Omental fat pad (tissue), 4 donors: Measurements from ENCODE around the gene INPP5K. TPM values are rescaled to one million over a fixed set of nuclear protein-coding genes. Genes with fewer than 3 reads are reported as not detected.
"Not testable (repeated sequence)": the region's sequence is repeated elsewhere in the genome, so short reads cannot be mapped to it uniquely, and the experiment has no call there.

Source experiments
- ATAC-seq: fragments of 150-250 bp; one replicate; pipeline ENCODE4 v1.9.1; 2016; ENCODE audit warnings: mild to moderate bottlenecking, moderate library complexity; ENCODE audit not compliant: low FRiP score
- DNase-seq: peaks from one replicate; pipeline ENCODE4 v3.0.0-alpha.2; 2019; ENCODE audit warnings: low spot score
- CTCF ChIP-seq, 3 donors: fragments of 450-650 bp; IDR thresholded peaks; one replicate each; pipeline ENCODE4 v1.5.1; 2016 to 2017; ENCODE audit warnings: antibody characterized with exemption in 3 of 3, mild to moderate bottlenecking in 3 of 3, moderate library complexity in 2 of 3
- total RNA-seq, 4 donors: library from RNA; depleted of rRNA; stranded (reverse); fragments of >200 nt; gene quantifications; one replicate each; pipeline ENCODE4 v1.1.0, GENCODE V29; 2016

Gene INPP5K
- total RNA-seq, 4 donors from 2014 or later, result 103 to 279 (median 153) TPM

GRCh38 chr17:1462164-1463112 lies 54.0 kb downstream of the INPP5K start:
- ATAC-seq (peak; percentile 21), DNase-seq (no peak)
- no peak for TF ChIP-seq CTCF (IDR thresholded peaks at IDR 0.05)

GRCh38 chr17:1461198-1461944 lies 55.0 kb downstream of the INPP5K start:
- no peak for TF ChIP-seq CTCF (IDR thresholded peaks at IDR 0.05)
- ATAC-seq, result no peak
- DNase-seq, result no peak

- ATAC-seq (no peak), DNase-seq (no peak)
- no peak for TF ChIP-seq CTCF (IDR thresholded peaks at IDR 0.05)
Measured at GRCh38 chr17:1460233-1460632, 56.2 kb downstream of the INPP5K start.

GRCh38 chr17:1455797-1456599 lies 60.4 kb downstream of the INPP5K start, which contains the start of gene CRK:
CRK (minus strand) TSS chr17:1456232; CDS start chr17:1456117, 115 bp downstream.
- peak; percentile 97 for ATAC-seq
- no peak for TF ChIP-seq CTCF (IDR thresholded peaks at IDR 0.05)
- DNase-seq, result peak; percentile 78

- peak; percentile 48 for ATAC-seq
- no peak for DNase-seq
- TF ChIP-seq CTCF (IDR thresholded peaks at IDR 0.05), result peak in 1 of 3 donors; percentile 38
Measured at GRCh38 chr17:1455291-1455796, 61.1 kb downstream of the INPP5K start.

- no peak for TF ChIP-seq CTCF (IDR thresholded peaks at IDR 0.05)
- no peak for DNase-seq
- ATAC-seq, result no peak
Measured at GRCh38 chr17:1454541-1454940, 61.9 kb downstream of the INPP5K start.

GRCh38 chr17:1453694-1454093 lies 62.7 kb downstream of the INPP5K start:
- not testable (repeated sequence) for DNase-seq, ATAC-seq
